Cardiac septum (tissue), 1 donor: ENCODE data around the gene IRF8. TPM values are rescaled to one million over a fixed set of nuclear protein-coding genes. Genes with fewer than 3 reads are reported as not detected.
"Not testable (repeated sequence)": the region's sequence is repeated elsewhere in the genome, so short reads cannot be mapped to it uniquely, and the experiment has no call there.

ENCODE experiments used
- DNase-seq: peaks from one replicate; pipeline ENCODE4 v3.0.0-alpha.2; 2020; ENCODE audit warnings: low spot score
- intact Hi-C: fragments of 100-400 bp; cut with DNase I; formaldehyde crosslinking; loops from one replicate; pipeline ENCODE4 v1.14.0; 2022
- long read RNA-seq: library from polyadenylated mRNA; unstranded; transcript quantifications from one replicate; pipeline ENCODE4 v2.0.0, GENCODE V29; 2021
- total RNA-seq: library from RNA; stranded (reverse); fragmentation: NEBNext Ultra II Directional; extraction: Animal tissue kit (Norgen Biotek cat#: 25700); gene quantifications from one replicate; pipeline ENCODE4 v1.2.1, GENCODE V29; 2021
- donor health status: DM: no; HTN: no; CAD: no.

IRF8 gene, protein sequence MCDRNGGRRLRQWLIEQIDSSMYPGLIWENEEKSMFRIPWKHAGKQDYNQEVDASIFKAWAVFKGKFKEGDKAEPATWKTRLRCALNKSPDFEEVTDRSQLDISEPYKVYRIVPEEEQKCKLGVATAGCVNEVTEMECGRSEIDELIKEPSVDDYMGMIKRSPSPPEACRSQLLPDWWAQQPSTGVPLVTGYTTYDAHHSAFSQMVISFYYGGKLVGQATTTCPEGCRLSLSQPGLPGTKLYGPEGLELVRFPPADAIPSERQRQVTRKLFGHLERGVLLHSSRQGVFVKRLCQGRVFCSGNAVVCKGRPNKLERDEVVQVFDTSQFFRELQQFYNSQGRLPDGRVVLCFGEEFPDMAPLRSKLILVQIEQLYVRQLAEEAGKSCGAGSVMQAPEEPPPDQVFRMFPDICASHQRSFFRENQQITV
- 1.6 TPM for total RNA-seq
- long read RNA-seq, transcript IRF8-201 (9 exons, 3,030 nt), result major isoform, 6 of 9 reads
- long read RNA-seq, partial matches to known transcripts, result 1 of 9 reads
- long read RNA-seq, other reads (novel, unspliced or antisense), result 2 of 9 reads

DNA sequence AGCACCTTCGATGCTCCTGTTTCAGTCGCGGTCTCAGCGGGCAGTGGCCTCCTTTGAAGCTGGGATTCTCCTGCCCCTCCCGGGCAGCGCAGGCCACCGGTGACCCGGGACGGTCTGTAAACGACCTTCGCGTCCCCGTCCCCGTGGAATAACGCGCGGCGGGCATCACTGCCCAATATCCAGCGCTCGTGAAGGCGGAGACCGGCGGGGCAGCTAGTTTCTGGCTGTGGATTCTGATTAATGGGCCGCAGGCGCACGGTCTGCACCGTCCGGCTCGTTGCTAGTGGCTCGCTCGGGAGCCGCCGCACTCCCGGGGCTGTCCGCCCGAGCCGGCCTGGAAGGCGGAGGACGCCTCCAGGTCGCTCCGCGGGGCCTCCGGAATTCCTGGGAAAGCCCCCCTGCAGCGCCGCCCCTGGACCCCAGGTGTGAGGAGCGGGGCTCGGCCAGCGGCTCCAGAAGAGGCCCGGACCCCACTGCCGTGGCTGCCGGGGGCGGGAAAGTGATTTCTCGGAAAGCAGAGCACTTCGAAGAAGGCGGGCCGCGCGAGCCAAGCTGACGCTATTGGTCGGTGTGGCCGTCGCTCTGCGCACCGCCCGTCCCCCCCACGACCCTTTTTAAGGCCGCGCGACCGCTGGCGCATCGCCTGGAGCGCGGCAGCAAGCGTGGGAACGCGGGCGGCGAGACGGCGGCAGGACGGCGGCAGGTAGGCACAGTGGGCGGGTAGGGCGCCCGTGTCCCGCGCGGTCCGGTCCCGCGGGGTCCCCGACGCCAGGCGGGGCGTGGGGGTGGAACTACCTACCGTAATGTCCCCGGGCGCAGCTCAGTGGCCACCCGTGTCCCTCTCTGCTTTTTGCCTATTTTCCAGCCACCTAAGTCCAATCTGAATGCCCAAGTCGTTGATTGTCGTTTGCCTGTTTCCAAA is at the start of gene IRF8:
IRF8 (plus strand) TSS at position 642 of the 922 bp plus-strand sequence. CDS start 3,854 bp downstream, outside the sequence.
- intact Hi-C loops, result no loop called here

DNA sequence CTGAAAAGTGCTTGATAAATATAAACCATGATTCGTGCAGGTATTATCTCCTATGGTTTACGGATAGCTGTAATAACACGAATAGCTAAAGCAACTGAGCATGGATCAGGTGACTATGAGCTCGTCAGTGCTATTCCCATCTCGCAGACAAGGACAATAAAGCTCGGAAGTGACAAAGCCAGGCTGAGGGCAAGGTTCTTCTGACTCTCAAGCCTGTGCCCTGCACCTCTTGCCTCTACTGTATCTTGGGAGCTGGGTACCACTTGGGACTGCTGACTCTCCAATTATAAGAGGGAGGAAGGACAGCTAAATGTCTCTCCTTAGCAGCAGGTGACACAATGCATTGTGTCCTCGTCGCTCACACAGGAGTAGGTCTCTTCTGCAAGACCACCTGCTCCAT is 49.6 kb upstream of the IRF8 start:
- intact Hi-C loops, result no loop called here
- DNase-seq, result peak; percentile 58

More for the DNA sequence above, at the start of gene IRF8:
- peak; percentile 82 for DNase-seq

DNA sequence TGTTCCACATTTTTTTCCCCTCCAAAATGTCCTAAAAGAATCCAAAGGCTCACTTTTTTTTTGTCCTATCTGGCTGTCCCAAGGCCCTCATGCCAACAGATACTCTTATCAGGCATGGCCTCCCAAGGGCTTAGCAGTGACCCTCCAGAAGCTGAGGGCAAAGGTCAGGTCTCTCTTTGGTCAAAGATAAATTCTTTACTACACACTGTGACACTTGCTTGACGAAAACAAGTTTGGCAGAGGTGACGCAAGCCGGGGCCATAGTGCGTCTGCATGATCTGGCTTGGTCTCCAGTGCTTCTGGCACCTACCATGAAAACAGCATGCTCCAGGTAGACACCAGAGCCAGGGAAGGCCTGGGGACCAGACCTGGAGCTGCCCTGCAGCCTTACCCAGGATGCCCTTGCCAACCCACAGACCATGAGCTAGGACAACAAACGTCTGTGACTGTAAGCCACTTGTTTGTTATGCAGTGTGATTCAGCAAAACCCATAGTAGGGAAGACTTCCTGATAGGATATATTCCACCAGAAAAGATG is 48.5 kb upstream of the IRF8 start:
- peak; percentile 41 for DNase-seq
- intact Hi-C loops, result no loop called here

DNA sequence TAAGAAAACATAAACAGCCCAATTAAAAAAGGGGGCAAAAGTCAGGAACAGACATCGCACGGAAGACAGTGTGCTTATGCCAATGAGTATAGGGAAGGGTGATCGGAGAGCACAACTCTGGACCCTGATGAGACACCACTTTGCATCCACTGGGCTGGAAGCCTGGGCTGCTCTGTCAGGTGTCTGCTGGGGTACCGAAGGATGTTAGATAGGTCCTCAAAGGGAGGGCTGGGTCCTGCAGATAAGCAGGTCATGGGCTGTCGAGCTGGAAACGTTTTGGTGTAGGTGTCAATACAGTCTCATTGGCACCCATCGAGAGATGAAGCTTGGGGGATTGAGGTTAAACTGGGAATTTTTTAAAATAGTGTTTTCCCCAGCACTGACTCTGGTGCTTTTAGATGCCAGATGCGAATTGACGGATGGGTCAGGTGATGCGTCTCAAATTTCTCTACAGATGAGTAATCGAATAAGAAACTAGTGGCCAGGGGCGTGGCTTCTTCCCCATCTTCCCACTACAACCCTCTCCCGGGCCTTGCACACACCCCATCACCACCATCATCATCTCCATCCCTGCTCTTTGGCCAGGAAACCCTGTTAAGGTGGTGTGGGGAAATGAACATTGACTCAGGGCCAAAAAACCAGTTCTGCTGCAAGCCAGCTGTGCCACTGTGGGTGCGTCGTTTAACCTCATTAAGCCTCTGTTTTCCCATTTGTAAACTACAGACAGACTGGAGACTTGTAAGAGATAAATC is 47.8 kb upstream of the IRF8 start:
- intact Hi-C loops, result no loop called here
- DNase-seq, result no peak

DNA sequence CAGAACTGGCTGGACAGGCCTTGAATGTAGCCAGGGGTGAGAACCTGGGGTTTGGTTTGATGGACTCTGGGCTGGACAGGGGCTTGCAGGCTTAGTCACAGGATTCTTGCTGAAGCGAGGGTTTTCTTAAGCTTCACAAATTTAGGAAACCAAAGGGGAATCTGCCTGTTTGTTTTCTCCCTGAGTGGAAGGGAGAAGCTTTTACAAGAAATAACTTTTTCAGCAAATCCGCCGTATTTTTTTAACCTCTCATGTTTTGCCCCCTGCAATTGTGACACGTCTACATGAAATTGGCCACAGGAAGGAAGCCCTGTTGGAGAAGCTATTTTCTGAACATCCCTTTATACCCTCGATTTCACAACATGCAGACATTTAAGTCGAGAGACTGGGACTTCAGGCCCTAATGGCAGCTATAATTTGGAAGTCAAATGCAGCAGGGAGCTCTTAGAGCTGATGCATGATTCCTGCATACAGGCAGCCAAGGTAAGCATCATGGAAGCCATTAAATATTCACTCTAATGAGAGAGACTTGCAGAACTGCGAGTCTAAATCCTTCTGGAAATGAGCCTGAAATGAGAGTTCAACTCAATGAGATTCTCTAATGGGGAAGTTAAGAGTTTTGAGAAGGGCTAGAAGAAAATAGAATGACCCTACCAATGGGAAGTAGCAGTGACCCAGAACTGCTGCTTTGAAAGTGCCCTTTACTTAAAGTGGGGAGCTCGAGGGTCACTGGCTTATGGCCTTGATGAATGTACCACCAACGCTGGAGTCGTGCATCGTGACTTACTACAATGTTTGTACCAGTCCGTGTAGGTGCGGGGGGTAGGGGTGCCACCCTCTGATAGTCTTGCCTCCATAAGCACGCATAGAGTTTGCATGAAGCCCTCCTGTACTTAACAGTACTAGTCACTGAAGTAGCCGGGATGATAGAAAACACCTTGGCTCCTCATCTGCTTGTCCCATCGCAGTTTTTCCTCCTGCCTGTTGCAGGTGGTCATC is 45.1 kb upstream of the IRF8 start:
- peak; percentile 19 for DNase-seq
- intact Hi-C loops, result no loop called here

GRCh38 chr16:85854935-85855334 is 44.0 kb upstream of the IRF8 start:
- intact Hi-C loops, result no loop called here
- no peak for DNase-seq

DNA sequence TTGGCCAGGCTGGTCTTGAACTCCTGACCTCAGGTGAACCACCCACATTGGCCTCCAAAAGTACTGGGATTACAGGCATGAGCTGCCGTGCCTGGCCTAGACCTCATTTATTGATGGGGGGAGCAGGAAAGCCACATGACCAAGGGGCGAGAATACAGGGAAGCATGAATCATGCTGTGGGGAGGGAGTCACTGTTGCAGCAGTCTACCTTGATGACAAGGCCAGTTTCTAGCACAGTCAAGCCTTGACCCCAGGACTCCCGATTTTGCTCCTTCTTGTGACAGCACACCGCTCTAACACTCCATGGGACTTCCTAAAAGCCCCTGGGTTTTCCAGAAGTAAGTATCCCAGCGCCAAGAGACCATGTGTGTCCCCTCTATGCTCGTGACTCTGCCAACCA is 42.9 kb upstream of the IRF8 start:
- intact Hi-C loops, result no loop called here
- no peak for DNase-seq

GRCh38 chr16:85856585-85856984 is 42.4 kb upstream of the IRF8 start:
- intact Hi-C loops, result no loop called here
- DNase-seq, result no peak

DNA sequence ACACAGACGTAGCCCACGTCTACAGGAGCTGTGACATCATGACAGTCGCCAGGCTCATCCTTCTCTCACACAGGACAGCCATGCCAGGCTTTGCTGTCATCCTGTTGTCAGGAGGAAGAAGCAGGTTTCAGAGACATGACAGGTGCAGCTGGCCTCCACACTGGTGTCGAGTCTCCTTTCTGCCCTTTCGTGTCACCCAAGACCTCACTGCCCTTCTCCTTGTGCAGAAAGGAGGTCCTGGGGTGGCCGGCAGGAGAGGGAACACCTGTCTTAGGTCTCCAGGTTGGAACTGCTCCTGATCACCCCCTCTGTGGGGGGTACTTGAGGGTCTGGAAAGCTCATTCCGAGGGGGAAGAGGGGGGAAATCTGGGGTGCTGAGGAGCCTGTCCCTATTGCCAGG is 41.6 kb upstream of the IRF8 start:
- no peak for DNase-seq
- intact Hi-C loops, result no loop called here

GRCh38 chr16:85858571-85858970 is 40.4 kb upstream of the IRF8 start:
- DNase-seq, intact Hi-C loops: not testable (repeated sequence)

- intact Hi-C loops, result no loop called here
- DNase-seq, result no peak
These were observed 39.8 kb upstream of the IRF8 start for GRCh38 chr16:85858984-85859817.

DNA sequence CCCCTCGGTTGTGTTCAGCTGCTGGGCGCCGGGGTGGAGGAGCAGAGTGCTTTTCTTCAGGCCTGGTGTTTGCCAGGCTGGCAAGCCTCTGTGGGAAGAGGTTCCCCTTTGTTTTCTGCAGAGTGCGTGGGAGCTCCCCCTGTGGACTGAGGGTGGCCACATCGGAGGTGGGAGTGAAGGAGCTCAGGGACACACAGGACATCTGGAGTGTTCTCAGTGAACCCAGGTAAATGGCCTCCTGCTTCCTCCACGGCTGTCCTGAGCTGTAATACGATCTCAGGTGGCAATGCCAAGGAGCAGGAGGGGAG is 39.2 kb upstream of the IRF8 start:
- no peak for DNase-seq
- intact Hi-C loops, result no loop called here

GRCh38 chr16:85860413-85861094 is 38.4 kb upstream of the IRF8 start:
- intact Hi-C loops, result no loop called here
- DNase-seq, result no peak

DNA sequence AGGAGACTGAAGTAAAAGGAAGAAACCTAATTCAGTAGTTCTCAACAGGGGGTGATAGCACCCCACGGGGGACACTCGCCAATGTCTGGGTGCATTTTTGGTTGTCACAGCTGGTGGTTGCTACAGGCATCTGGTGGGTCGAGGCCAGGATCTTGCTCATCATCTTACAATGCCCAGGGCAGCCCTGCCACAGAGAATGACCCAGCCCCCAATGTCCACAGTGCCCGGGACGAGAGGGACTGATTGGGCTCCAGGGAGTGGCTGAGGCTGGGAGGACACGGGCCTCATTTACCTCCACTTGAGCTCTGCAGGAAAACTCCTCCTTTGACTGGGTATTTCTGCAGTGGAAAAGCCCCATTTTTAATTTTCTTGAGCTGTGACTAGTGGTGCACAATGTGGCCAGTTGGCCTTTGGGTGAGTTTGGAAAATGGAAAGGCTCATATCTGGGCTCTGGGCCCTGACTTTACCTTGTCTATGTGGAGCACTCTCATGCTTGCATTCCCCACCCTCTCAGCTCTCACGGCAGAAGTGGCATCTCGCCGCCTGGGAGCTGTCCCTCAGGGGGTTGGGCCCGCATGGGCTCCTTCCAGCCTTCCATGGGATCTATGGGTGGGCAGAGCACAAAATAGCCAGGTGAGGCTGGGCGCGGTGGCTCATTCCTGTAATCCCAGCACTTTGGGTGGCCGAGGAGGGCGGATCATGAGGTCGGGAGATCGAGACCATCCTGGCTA is 37.7 kb upstream of the IRF8 start:
- intact Hi-C loops, result no loop called here
- DNase-seq, result no peak

- intact Hi-C loops, result no loop called here
- DNase-seq, result peak; percentile 27
These were observed 36.2 kb upstream of the IRF8 start for GRCh38 chr16:85862476-85863383.
